Measurements from ENCODE around the gene ZMYND8. TPM values are rescaled to one million over a fixed set of nuclear protein-coding genes. Genes with fewer than 3 reads are reported as not detected.
A peak's percentile ranks its signal among the peaks of the same experiment; 100 is the strongest.

Gene ZMYND8
- total and polyA plus RNA-seq, 2 of the 4 experiments (the other 2 are of a cell fraction): 24.0 to 28.2 TPM

- DNase-seq (no peak), ATAC-seq (ENCODE audit: low read depth) (no peak)
- Histone ChIP-seq H4K20me1 (ENCODE audit: insufficient read depth, low read length) (no peaks in the 10 kb centered on the region), H2AK9ac (replicated peaks; ENCODE audit: low read depth, low read length, poor library complexity) (no peak overlapping the region), H3K36me3 (ENCODE audit: control insufficient read depth, insufficient read depth, low read length) (peaks cover 39% of the 10 kb centered on the region), H3K4me2 (ENCODE audit: low read depth, low read length) (no peak overlapping the region), H3K27me3 (ENCODE audit: control insufficient read depth, insufficient read depth, low read length) (no peaks in the 10 kb centered on the region), H2BK120ac (ENCODE audit: low read depth, low read length) (no peak overlapping the region; the same call in 1 of the 2 replicates), H3K14ac (replicated peaks; ENCODE audit: low read depth, low read length) (no peak overlapping the region), H3K27ac (ENCODE audit: insufficient read depth, low read length) (no peak overlapping the region), H3K4me1 (ENCODE audit: control insufficient read depth, insufficient read depth, low read length) (peaks cover 15% of the 10 kb centered on the region), H4K8ac (ENCODE audit: low read depth in 2 of 2, low read length in 2 of 2) (no peak overlapping the region; a peak in 1 of 4 replicates), H2AFZ (replicated peaks; ENCODE audit: low read length, poor library complexity) (no peak overlapping the region), H3K9me3 (ENCODE audit: control insufficient read depth, insufficient read depth, low read length) (no peaks in the 10 kb centered on the region), H2BK5ac (ENCODE audit: low read depth, low read length, poor library complexity, severe bottlenecking) (no peak overlapping the region), H3K9ac (ENCODE audit: low read depth, low read length) (no peak overlapping the region), H3K79me1 (ENCODE audit: low read depth in 1 of 2, low read length in 2 of 2) (peaks cover 19 to 55% of the 10 kb centered on the region in 2 experiments), H4K5ac (ENCODE audit: low read depth, low read length) (peak overlapping the region; percentile 16; the same call in 1 of the 2 replicates), H3K4ac (ENCODE audit: low read depth, low read length) (no peak overlapping the region), H3K4me3 (ENCODE audit: insufficient read depth, low read depth, low read length) (no peak overlapping the region), H3K9me1 (ENCODE audit: insufficient read depth, low read length) (peaks cover 13% of the 10 kb centered on the region), H2BK20ac (ENCODE audit: low read depth, low read length) (no peak overlapping the region; the same call in 1 of the 2 replicates), H3K23ac (ENCODE audit: low read depth, low read length) (no peak overlapping the region), H2BK15ac (ENCODE audit: low read depth, low read length) (no peak overlapping the region), H2AK5ac (ENCODE audit: low read depth, low read length) (no peak overlapping the region), H3K18ac (ENCODE audit: low read depth, low read length) (no peak overlapping the region), H4K91ac (ENCODE audit: insufficient read depth, low read depth, low read length) (no peak overlapping the region), H3K56ac (ENCODE audit: extremely low read depth, insufficient read depth, low read length) (no peak overlapping the region)
- in situ Hi-C loops (cut with MboI; ENCODE audit: low sequenced_read_pairs) (no loop called here), intact Hi-C loops (cut with micrococcal nuclease) (no loop called here), dilution Hi-C loops (cut with HindIII; ENCODE audit: low sequenced_read_pairs, unreplicated experiment) (no loop called here)
- WGBS, 2 experiments (ENCODE audit: extremely low coverage in 2 of 2, insufficient read length in 1 of 2): 100% methylated on average over 1 of the region's 5 CpGs; no CpG with 5 or more reads in 1 of the 2 experiments
- ChIA-PET POLR2A (ENCODE audit: unreplicated experiment) (interaction anchor here (0.5 kb wide), 1 partner anchor 339 kb away, joined by 3 read pairs; no protein-coding TSS in a partner anchor), CTCF (interaction anchor here (0.6 to 1.7 kb wide), 2 partner anchors 155 to 482 kb away, joined by 3 to 6 read pairs; no protein-coding TSS in a partner anchor)
- no peak for TF ChIP-seq POLR2A (IDR thresholded peaks at IDR 0.05; ENCODE audit: low read depth, low read length)
- no peak for TF ChIP-seq NFE2L2 (IDR thresholded peaks at IDR 0.05; ENCODE audit: low read depth, low read length)
- no TSS peak for BruUV-seq (replicated peaks)
Measured at GRCh38 chr20:47228654-47229053, 127.8 kb downstream of the ZMYND8 start.

All from IMR-90 (cell line).